Cardiac muscle cell (in vitro differentiated cells and primary cell): ENCODE measurements around the gene HTR7. TPM values are rescaled to one million over a fixed set of nuclear protein-coding genes. Genes with fewer than 3 reads are reported as not detected.
A peak's percentile ranks its signal among the peaks of the same experiment; 100 is the strongest.

Experiments
- DNase-seq, 2 donors: peaks; one replicate each; pipeline versions ENCODE4 v3.0.0 to v3.0.0-alpha.2; 2010 to 2017; ENCODE audit warnings: low read depth in 1 of 2, low spot score in 1 of 2
- H3K27ac ChIP-seq: fragments of 200-600 bp; sonication (generic); 2 replicates; pipeline ENCODE4 v1.5.1; 2016
- H3K27me3 ChIP-seq: fragments of 200-600 bp; sonication (generic); 2 replicates; pipeline ENCODE4 v1.6.0; 2016; ENCODE audit warnings: control low read depth
- H3K36me3 ChIP-seq: fragments of 200-600 bp; sonication (generic); 2 replicates; pipeline ENCODE4 v1.5.1; 2016; ENCODE audit warnings: control low read depth
- H3K4me1 ChIP-seq: fragments of 200-600 bp; sonication (generic); 2 replicates; pipeline ENCODE4 v1.8.1; 2017; ENCODE audit warnings: low read depth, mild to moderate bottlenecking, mixed run types
- H3K4me3 ChIP-seq: fragments of 200-600 bp; sonication (generic); 2 replicates; pipeline ENCODE4 v1.5.1; 2016; ENCODE audit warnings: mild to moderate bottlenecking
- H3K9me3 ChIP-seq: fragments of 200-600 bp; sonication (generic); 2 replicates; pipeline ENCODE4 v1.5.1; 2017; ENCODE audit warnings: low read depth, mild to moderate bottlenecking, control low read depth
- polyA plus RNA-seq: library from polyadenylated mRNA; unstranded; fragments of >200 nt; fragmentation: Nextera tagmentation; extraction: Ambion mirVana; gene quantifications from 2 replicates; pipeline ENCODE4 v1.2.1, GENCODE V29; 2016
- total RNA-seq: library from RNA; depleted of rRNA; stranded (reverse); fragments of >200 nt; gene quantifications from 2 replicates; pipeline ENCODE4 v1.2.3, GENCODE V29; 2016
- TF ChIP-seq, protein P1 (sequence below): IDR thresholded peaks from 2 replicates; pipeline ENCODE4 v1.5.1; 2012; ENCODE audit warnings: low read depth, mild to moderate bottlenecking, low read length

HTR7 gene
- total and polyA plus RNA-seq, 2 experiments from 2014 or later: not detected

DNA sequence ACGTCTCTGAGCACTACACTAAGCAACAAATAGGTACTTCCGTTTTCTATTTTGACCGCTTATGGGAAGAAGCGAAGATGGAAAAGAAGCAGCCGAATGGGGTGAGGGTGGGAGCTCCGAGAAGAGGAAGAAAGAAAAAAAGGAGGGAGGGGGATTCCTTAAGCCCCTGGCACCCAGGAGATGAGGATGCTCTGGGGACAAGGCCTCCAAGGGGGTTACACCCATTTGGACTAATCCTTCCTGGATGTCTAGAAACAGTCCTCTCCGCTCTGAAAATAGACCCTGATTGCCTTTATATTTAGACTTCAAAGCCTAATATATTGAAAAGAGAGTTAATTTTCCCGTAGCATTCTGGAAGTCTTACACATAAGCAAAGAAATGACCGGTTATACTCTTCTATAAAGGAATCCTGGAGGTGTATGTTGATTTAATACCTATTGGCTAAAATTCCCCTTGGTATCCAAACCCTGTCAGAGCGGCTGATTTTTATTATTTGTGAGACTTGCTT, 676 bp upstream of the HTR7 start:
- DNase-seq: no peak
- Histone ChIP-seq H3K4me3 (peak overlapping the region; percentile 76), H3K27ac (no peak overlapping the region), H3K9me3 (no peaks in the 10 kb centered on the region), H3K36me3 (no peaks in the 10 kb centered on the region), H3K4me1 (no peaks in the 10 kb centered on the region), H3K27me3 (peaks cover 41% of the 10 kb centered on the region)
- TF ChIP-seq, protein P1, sequence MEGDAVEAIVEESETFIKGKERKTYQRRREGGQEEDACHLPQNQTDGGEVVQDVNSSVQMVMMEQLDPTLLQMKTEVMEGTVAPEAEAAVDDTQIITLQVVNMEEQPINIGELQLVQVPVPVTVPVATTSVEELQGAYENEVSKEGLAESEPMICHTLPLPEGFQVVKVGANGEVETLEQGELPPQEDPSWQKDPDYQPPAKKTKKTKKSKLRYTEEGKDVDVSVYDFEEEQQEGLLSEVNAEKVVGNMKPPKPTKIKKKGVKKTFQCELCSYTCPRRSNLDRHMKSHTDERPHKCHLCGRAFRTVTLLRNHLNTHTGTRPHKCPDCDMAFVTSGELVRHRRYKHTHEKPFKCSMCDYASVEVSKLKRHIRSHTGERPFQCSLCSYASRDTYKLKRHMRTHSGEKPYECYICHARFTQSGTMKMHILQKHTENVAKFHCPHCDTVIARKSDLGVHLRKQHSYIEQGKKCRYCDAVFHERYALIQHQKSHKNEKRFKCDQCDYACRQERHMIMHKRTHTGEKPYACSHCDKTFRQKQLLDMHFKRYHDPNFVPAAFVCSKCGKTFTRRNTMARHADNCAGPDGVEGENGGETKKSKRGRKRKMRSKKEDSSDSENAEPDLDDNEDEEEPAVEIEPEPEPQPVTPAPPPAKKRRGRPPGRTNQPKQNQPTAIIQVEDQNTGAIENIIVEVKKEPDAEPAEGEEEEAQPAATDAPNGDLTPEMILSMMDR: no peak

DNA sequence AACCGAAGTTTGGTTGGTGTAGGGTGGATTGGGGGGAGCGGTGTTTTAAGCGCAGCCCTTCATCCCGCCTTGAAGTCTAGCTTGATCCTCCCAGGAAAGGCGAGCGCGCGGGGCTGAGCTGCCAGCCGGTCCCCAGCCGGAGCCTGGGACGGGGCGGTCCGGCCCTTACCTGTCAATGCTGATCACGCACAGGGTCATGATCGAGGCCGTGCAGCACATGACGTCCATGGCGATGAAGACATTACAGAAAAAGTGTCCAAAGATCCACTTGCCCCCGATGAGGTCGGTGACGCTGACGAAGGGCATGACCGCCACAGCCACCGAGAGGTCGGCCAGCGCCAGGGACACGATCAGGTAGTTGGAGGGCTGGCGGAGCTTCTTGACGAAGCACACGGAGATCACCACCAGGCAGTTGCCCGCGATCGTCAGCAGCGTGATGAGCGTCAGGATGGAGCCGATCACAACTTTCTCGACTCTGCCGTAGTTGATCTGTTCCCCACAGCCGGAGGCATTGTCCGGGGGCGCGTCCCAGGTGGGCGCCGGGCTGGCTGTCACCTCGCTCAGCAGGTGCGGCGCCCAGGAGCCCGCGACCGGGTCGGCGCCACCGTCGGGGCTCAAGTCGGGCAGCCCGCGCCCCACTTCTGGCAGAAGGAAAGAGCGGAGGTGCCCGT, 740 bp downstream of the HTR7 start:
- DNase-seq: no peak
- TF ChIP-seq, protein P1: no peak
- Histone ChIP-seq H3K36me3 (no peaks in the 10 kb centered on the region), H3K27ac (no peak overlapping the region), H3K27me3 (peaks cover 41% of the 10 kb centered on the region), H3K4me1 (no peaks in the 10 kb centered on the region), H3K4me3 (peak overlapping the region; percentile 76), H3K9me3 (no peaks in the 10 kb centered on the region)

DNA sequence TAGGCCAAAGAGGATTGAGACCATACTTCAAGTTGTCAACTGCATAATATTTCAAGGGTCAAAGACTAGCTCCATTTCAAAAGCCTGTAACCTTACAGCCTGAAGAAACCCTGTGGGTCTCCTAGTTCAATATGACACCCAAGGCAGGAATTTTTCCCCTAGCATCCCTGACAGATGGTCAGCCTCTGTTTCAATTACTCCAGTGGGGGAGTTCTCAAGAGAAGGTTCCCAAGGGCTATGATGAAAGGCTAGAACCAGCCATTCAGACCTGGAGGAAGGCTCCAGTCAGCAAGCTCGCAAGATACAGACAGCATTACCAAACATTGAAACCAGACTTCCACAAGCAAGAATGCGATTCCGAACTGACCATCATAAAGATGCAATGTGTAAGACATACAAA, 1.6 kb downstream of the HTR7 start:
- Histone ChIP-seq H3K27ac (no peak overlapping the region), H3K4me3 (no peak overlapping the region), H3K9me3 (no peaks in the 10 kb centered on the region), H3K36me3 (no peaks in the 10 kb centered on the region), H3K27me3 (peaks cover 41% of the 10 kb centered on the region), H3K4me1 (no peaks in the 10 kb centered on the region)
- TF ChIP-seq, protein P1: no peak
- DNase-seq: peak; percentile 1 to 58

DNA sequence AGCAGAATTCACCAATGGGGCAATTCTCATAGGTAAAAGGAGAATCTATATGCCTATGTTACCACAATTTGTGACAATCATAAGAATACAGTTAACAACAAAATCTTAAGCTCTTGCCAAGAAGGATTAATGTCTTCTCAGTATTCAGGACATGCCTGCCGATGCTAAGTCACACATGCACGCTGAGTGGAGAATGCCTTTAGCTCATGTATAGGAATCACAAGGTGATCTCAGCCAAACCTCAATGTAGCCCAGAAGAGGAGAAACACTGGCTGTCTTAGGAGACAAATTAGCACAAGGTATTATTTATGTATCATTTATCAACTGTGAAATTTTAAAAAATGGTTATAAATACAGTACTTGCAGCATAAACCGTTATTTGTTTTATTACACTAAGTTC, 2.7 kb downstream of the HTR7 start:
- DNase-seq: no peak
- H3K36me3 ChIP-seq: no peaks in the 10 kb centered on the region
- no peaks in the 10 kb centered on the region for H3K9me3 ChIP-seq
- TF ChIP-seq, protein P1: no peak
- H3K27ac ChIP-seq: no peak overlapping the region
- H3K27me3 ChIP-seq: peaks cover 41% of the 10 kb centered on the region
- no peak overlapping the region for H3K4me3 ChIP-seq
- H3K4me1 ChIP-seq: no peaks in the 10 kb centered on the region

DNA sequence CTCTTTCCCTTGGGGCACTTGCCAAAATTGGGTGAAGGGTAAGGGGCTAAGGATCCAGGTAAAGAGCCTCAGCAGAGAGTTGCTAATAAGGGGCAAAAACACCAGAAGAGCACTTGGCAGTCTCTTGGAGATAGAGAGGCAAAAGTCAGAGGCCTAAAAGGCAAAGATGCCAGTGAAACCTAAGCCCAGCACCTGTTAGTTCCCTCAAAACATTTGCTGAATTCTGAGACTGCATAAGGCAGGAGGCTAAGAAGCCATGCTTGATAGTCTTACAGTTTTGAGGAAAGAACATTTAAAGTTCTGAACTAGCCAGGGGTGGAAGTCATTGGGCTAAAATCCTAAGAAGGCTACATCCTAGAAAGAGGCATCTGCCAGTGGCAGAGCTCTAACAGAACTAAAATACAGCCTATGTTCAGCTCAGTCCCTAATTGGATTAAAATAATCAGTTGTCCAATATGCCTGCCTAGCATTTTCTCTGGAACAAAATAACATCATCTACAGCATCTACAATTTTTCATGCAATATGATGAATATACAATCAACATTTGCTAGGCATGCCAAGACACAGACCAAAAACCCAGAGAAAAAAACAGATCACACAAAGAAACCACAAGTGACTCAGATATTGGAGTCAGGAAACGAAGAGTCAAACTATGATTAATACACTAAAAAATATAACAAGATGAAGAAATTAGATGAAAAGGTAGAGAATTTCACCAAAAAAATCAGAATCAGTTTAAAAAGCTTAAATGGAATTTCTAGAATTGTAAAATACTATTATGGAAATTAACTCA, 7.7 kb downstream of the HTR7 start:
- no peak overlapping the region for H3K27ac ChIP-seq
- no peak for DNase-seq
- no peak overlapping the region for H3K4me3 ChIP-seq
- peaks cover 3% of the 10 kb centered on the region for H3K27me3 ChIP-seq
- no peaks in the 10 kb centered on the region for H3K9me3 ChIP-seq
- no peaks in the 10 kb centered on the region for H3K36me3 ChIP-seq
- no peaks in the 10 kb centered on the region for H3K4me1 ChIP-seq
- TF ChIP-seq, protein P1: no peak
